Cardiac ventricle fibroblast (primary cell): ENCODE results near the gene TKFC. TPM values are rescaled to one million over a fixed set of nuclear protein-coding genes. Genes with fewer than 3 reads are reported as not detected.

Experiments
- total RNA-seq: library from RNA; depleted of rRNA; stranded (reverse); fragments of >200 nt; gene quantifications from 2 replicates; pipeline ENCODE4 v1.2.3, GENCODE V29; 2015

The TKFC gene, protein sequence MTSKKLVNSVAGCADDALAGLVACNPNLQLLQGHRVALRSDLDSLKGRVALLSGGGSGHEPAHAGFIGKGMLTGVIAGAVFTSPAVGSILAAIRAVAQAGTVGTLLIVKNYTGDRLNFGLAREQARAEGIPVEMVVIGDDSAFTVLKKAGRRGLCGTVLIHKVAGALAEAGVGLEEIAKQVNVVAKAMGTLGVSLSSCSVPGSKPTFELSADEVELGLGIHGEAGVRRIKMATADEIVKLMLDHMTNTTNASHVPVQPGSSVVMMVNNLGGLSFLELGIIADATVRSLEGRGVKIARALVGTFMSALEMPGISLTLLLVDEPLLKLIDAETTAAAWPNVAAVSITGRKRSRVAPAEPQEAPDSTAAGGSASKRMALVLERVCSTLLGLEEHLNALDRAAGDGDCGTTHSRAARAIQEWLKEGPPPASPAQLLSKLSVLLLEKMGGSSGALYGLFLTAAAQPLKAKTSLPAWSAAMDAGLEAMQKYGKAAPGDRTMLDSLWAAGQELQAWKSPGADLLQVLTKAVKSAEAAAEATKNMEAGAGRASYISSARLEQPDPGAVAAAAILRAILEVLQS
- total RNA-seq = 29.1 and 33.9 TPM in 2 replicates

GRCh38 chr11:61332797-61333549 lies at the start of gene TKFC, which contains the start of gene DDB1:
TKFC (plus strand) TSS chr11:61333228; CDS start chr11:61334729, 1,501 bp downstream.
DDB1 (minus strand) TSS chr11:61333105; CDS start chr11:61332968, 137 bp downstream.

DNA sequence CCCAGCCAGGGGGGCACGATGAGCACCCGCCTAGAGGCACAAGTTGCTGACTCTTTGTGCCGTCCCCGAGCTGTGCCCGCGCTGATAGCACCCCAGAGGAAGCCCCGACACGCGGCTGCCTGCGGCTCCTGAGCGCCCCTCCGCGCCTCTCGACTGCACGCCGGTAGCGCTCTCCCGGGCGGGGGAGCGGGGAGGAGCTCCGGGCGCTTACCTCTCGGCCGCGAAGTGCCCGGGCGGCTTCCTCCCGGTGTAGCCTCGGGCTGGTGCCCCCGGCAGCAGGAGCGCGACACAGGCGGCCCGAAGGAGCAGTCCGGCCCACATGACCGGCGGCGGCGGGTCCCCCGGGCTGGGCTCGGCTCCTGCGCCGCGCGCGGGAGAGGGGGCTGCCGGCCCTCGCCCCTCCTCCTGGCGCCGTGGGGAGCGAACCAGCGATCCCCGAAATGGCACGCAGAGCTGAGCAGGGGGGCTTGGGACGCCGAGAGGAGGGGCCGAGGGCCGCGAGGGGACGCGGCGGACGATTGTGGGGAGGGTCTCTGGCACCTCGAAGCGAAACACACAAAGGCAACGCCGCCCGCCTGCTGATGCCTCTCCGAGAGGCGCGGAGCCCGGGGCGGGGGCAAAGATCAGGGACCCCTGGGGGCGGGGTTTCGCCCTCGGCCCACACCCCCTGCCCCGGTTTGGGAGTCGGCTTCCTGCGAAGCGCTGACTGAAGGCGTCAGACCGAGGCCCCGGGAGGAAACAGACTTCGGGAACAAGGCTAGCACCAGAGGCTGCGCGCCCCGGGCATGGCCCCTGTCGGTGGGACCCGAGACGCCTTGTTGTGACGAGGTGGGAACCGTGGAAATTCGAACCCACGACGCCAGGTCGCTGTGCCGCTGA lies 38.1 kb upstream of the TKFC start, which contains the start of gene VWCE:
Gene VWCE (minus strand): TSS at position 600 of the 879 bp plus-strand sequence. CDS start 279 bp downstream, at position 321.

GRCh38 chr11:61361741-61362541 lies 28.9 kb downstream of the TKFC start, which contains the start of the genes CYB561A3 and TMEM138:
CYB561A3 (minus strand) TSS chr11:61361882; CDS start chr11:61356713, 5,169 bp downstream.
TMEM138 (plus strand) TSS chr11:61362374; CDS start chr11:61364391, 2,017 bp downstream.

Other genes starting within 250 kb of the TKFC start
- not detected in 2 replicates for gene CD5, start 230.7 kb upstream of the TKFC start, total RNA-seq
- gene VPS37C, start 171.8 kb upstream of the TKFC start, total RNA-seq = 6.0 and 8.5 TPM in 2 replicates
- not detected in 2 replicates for gene PGA3, start 129.7 kb upstream of the TKFC start, total RNA-seq
- gene PGA4, start 110.9 kb upstream of the TKFC start, total RNA-seq = not detected in 2 replicates
- not detected in 2 replicates for gene PGA5, start 92.1 kb upstream of the TKFC start, total RNA-seq
- gene VWCE, start 37.9 kb upstream of the TKFC start, total RNA-seq = 16.8 and 19.4 TPM in 2 replicates
- 217 and 223 TPM in 2 replicates for gene DDB1, start 123 bp upstream of the TKFC start, total RNA-seq
- 64.8 and 89.7 TPM in 2 replicates for gene CYB561A3, start 28.7 kb downstream of the TKFC start, total RNA-seq
- 15.7 and 33.9 TPM in 2 replicates for gene TMEM138, start 29.1 kb downstream of the TKFC start, total RNA-seq
- 14.2 and 18.2 TPM in 2 replicates for gene TMEM216, start 59.4 kb downstream of the TKFC start, total RNA-seq
- gene CPSF7, start 96.7 kb downstream of the TKFC start, total RNA-seq = 21.5 and 24.0 TPM in 2 replicates
- 28.4 and 53.7 TPM in 2 replicates for gene SDHAF2, start 96.9 kb downstream of the TKFC start, total RNA-seq
- not detected in 2 replicates for gene LRRC10B, start 175.5 kb downstream of the TKFC start, total RNA-seq
- 2.2 and 3.8 TPM in 2 replicates for gene SYT7, start 247.8 kb downstream of the TKFC start, total RNA-seq